ENCODE results near the gene KIF5B.

The KIF5B gene

DNA sequence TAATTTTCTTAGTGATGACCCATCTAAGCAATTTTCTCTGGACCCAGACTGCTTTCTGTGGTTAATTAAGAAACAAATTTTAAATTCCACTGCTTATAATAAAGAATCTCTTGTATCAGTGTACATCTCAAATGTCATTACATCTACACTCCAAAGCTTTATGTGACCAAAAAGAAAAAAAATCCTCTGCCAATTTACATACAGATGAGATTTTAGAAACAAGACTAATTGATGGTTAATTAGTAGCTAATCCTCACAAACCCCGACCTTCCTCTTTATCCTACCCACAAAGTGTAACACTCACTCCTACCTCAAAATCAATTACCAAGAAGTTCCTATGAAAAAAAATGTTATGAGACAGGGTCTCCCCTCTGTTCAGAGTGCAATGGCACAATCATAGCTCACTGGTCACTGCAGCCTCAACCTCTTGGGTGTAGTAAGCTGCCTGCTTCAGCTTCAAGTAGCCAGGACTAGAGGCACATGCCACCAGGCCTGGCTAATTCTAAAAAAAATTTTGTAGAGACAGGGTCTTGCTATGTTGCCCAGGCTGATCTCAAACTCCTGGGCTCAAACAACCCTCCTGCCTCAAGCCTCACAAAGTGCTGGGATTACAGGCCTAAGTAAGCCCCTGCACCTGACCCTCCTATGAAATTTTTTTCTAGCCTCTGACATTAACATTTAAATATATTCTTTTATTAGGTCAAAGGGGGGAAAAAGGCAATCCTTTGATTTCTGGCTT is 14.8 kb downstream of the KIF5B start:
- TF ChIP-seq GATA2 (IDR thresholded peaks at IDR 0.05; ENCODE audit: low read depth, low read length) (no peak), GATA3 (IDR thresholded peaks at IDR 0.05; ENCODE audit: low read depth, low read length) (no peak)

GRCh38 chr10:32039734-32040133 is 16.5 kb downstream of the KIF5B start:
- no peak for TF ChIP-seq GATA2 (IDR thresholded peaks at IDR 0.05; ENCODE audit: low read depth, low read length)
- TF ChIP-seq GATA3 (IDR thresholded peaks at IDR 0.05; ENCODE audit: low read depth, low read length) = no peak

DNA sequence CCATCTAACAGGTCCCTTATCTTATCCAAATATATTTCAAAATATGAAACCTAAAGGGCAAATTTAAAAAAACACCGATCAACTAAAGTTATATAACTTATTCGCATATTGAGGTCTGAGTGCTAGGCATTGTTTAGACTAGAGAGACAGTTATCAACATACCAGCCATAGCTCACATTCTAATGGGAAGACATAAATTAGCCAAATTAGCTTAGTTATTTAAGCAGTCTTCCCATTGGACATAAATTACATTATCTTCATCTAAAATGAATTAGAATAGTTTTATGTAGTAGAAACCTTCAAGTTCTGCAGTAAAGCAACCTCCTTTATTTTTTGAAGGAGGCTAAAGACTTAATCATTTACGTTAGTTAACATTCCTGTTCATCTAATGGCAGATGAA is 17.4 kb downstream of the KIF5B start:
- no peak for TF ChIP-seq GATA2 (IDR thresholded peaks at IDR 0.05; ENCODE audit: low read depth, low read length)
- no peak for TF ChIP-seq GATA3 (IDR thresholded peaks at IDR 0.05; ENCODE audit: low read depth, low read length)

GRCh38 chr10:32036922-32037321 is 19.3 kb downstream of the KIF5B start:
- no peak for TF ChIP-seq GATA3 (IDR thresholded peaks at IDR 0.05; ENCODE audit: low read depth, low read length)
- no peak for TF ChIP-seq GATA2 (IDR thresholded peaks at IDR 0.05; ENCODE audit: low read depth, low read length)

- TF ChIP-seq GATA3 (IDR thresholded peaks at IDR 0.05; ENCODE audit: low read depth, low read length) (no peak), GATA2 (IDR thresholded peaks at IDR 0.05; ENCODE audit: low read depth, low read length) (no peak)
Observed at GRCh38 chr10:32035038-32035437, 21.2 kb downstream of the KIF5B start.

GRCh38 chr10:32033171-32033570 is 23.1 kb downstream of the KIF5B start:
- no peak for TF ChIP-seq GATA2 (IDR thresholded peaks at IDR 0.05; ENCODE audit: low read depth, low read length)
- no peak for TF ChIP-seq GATA3 (IDR thresholded peaks at IDR 0.05; ENCODE audit: low read depth, low read length)

DNA sequence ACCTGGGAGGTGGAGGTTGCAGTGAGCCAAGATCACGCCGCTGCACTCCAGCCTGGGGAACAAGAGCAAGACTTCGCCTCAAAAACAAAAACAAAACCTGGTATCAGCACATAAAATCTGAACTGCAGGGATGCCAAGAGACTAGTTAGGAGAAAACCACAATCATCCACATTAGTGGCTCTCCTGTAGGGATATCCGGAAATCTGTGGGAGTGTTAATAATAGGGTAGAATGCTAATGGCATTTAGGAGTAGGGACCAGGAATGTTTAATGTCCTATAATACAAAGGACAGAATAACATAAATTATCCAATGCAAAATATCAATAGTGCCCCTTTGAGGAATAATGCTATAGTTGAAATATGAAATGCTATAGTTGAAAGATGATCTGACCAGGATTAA is 24.3 kb downstream of the KIF5B start:
- no peak for TF ChIP-seq GATA3 (IDR thresholded peaks at IDR 0.05; ENCODE audit: low read depth, low read length)
- TF ChIP-seq GATA2 (IDR thresholded peaks at IDR 0.05; ENCODE audit: low read depth, low read length) = no peak

GRCh38 chr10:32031424-32031823 is 24.8 kb downstream of the KIF5B start:
- no peak for TF ChIP-seq GATA2 (IDR thresholded peaks at IDR 0.05; ENCODE audit: low read depth, low read length)
- no peak for TF ChIP-seq GATA3 (IDR thresholded peaks at IDR 0.05; ENCODE audit: low read depth, low read length)

DNA sequence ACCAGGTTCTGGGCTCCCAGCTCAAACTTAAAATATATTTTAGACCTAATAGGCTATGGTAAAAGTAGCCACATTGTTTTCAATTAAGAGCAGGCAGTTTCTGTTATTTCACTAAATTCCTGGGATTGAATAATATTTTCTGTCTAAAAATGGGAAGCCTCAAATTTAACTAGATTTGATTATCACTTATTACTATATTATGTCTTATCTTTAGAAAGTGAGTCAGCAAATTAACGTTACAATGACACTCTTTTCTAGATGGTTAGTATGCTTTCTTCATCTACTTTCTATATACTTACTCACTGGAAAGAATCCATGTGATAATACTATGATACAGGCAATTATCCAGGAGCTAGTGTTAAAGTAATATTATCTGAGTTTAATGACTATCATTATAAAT is 27.5 kb downstream of the KIF5B start:
- TF ChIP-seq GATA3 (IDR thresholded peaks at IDR 0.05; ENCODE audit: low read depth, low read length) (no peak), GATA2 (IDR thresholded peaks at IDR 0.05; ENCODE audit: low read depth, low read length) (no peak)

- TF ChIP-seq GATA3 (IDR thresholded peaks at IDR 0.05; ENCODE audit: low read depth, low read length) (no peak), GATA2 (IDR thresholded peaks at IDR 0.05; ENCODE audit: low read depth, low read length) (no peak)
Observed at GRCh38 chr10:32023264-32023663, 33.0 kb downstream of the KIF5B start.

GRCh38 chr10:32017044-32017443 is 39.2 kb downstream of the KIF5B start:
- no peak for TF ChIP-seq GATA2 (IDR thresholded peaks at IDR 0.05; ENCODE audit: low read depth, low read length)
- TF ChIP-seq GATA3 (IDR thresholded peaks at IDR 0.05; ENCODE audit: low read depth, low read length) = no peak

GRCh38 chr10:32015386-32015785 is 40.8 kb downstream of the KIF5B start:
- TF ChIP-seq GATA3 (IDR thresholded peaks at IDR 0.05; ENCODE audit: low read depth, low read length) = no peak
- no peak for TF ChIP-seq GATA2 (IDR thresholded peaks at IDR 0.05; ENCODE audit: low read depth, low read length)

- TF ChIP-seq GATA2 (IDR thresholded peaks at IDR 0.05; ENCODE audit: low read depth, low read length) (no peak), GATA3 (IDR thresholded peaks at IDR 0.05; ENCODE audit: low read depth, low read length) (no peak)
Observed at GRCh38 chr10:32007026-32007425, 49.2 kb downstream of the KIF5B start.

GRCh38 chr10:32005050-32005449 is 51.2 kb downstream of the KIF5B start:
- TF ChIP-seq GATA3 (IDR thresholded peaks at IDR 0.05; ENCODE audit: low read depth, low read length) = no peak
- no peak for TF ChIP-seq GATA2 (IDR thresholded peaks at IDR 0.05; ENCODE audit: low read depth, low read length)

DNA sequence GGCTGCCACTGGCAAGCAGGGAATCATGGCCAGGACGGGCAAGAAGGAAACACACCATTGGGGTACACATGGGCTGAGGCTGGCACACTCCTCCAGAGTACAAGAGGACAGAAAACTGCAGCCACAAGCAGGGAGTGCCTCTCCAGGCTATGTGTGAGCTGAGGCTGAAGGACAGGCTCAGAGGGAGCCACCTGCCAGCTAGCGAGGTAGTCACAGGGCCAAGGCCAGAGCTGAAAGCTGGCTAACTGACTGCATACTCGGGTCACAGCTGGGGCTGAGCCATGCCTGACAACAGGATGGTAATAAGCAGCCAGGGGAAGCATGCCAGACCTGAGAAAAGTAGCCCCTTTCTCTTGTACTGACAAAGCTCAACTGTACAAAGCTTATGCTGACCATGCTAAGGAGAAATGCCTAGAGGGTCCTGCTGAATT is 52.0 kb downstream of the KIF5B start:
- TF ChIP-seq GATA2 (IDR thresholded peaks at IDR 0.05; ENCODE audit: low read depth, low read length) (no peak), GATA3 (IDR thresholded peaks at IDR 0.05; ENCODE audit: low read depth, low read length) (no peak)

- TF ChIP-seq GATA3 (IDR thresholded peaks at IDR 0.05; ENCODE audit: low read depth, low read length) (no peak), GATA2 (IDR thresholded peaks at IDR 0.05; ENCODE audit: low read depth, low read length) (no peak)
Observed at GRCh38 chr10:32002531-32002930, 53.7 kb downstream of the KIF5B start.

Data from SH-SY5Y (cell line).